DND-41 (cell line): ENCODE measurements around the gene NAGLU.
A peak's percentile ranks its signal among the peaks of the same experiment; 100 is the strongest.

Source experiments
- ATAC-seq: fragments of 200-7000 bp; cut with Tn5 transposase; 3 replicates; pipeline ENCODE4 v1.9.1; 2021; ENCODE audit warnings: low read depth; ENCODE audit not compliant: insufficient read depth
- DNase-seq: peaks from one replicate; pipeline ENCODE4 v3.0.0-alpha.2; 2020
- H2AFZ ChIP-seq: 2 replicates; pipeline ENCODE4 v1.6.0; 2012; ENCODE audit warnings: low read depth, low read length
- H3K27ac ChIP-seq: 2 replicates; pipeline ENCODE4 v1.5.1; 2012; ENCODE audit warnings: low read length, inconsistent platforms
- H3K27me3 ChIP-seq: fragments of 200-600 bp; sonication (generic); 2 replicates; pipeline ENCODE4 v1.6.0; 2012; ENCODE audit warnings: low read length, mild to moderate bottlenecking, inconsistent platforms; ENCODE audit not compliant: insufficient read depth, poor library complexity
- H3K36me3 ChIP-seq: 2 replicates; pipeline ENCODE4 v1.5.1; 2012; ENCODE audit warnings: low read length, inconsistent platforms; ENCODE audit not compliant: insufficient read depth
- H3K4me1 ChIP-seq: 2 replicates; pipeline ENCODE4 v1.5.1; 2012; ENCODE audit warnings: mild to moderate bottlenecking, low read length; ENCODE audit not compliant: insufficient read depth
- H3K4me2 ChIP-seq: 2 replicates; pipeline ENCODE4 v1.6.0; 2012; ENCODE audit warnings: mild to moderate bottlenecking, moderate library complexity, low read length, inconsistent platforms; ENCODE audit not compliant: insufficient read depth
- H3K4me3 ChIP-seq, 2 experiments: fragments of 200-600 bp in 1 of 2; shearing (Covaris generic) in 1 of 2; 2 replicates each; pipeline ENCODE4 v1.5.1; 2012 to 2016; ENCODE audit warnings: inconsistent platforms in 2 of 2, low read length in 2 of 2, mild to moderate bottlenecking in 2 of 2, low read depth in 1 of 2, moderate library complexity in 1 of 2
- H3K79me2 ChIP-seq: 2 replicates; pipeline ENCODE4 v1.6.0; 2012; ENCODE audit warnings: low read length, inconsistent platforms; ENCODE audit not compliant: insufficient read depth
- H3K9ac ChIP-seq: 2 replicates; pipeline ENCODE4 v1.6.0; 2012; ENCODE audit warnings: low read depth, mild to moderate bottlenecking, inconsistent platforms, low read length, moderate library complexity
- H3K9me3 ChIP-seq: 2 replicates; pipeline ENCODE4 v1.5.1; 2012; ENCODE audit warnings: low read length, moderate library complexity, mild to moderate bottlenecking, inconsistent platforms; ENCODE audit not compliant: insufficient read depth, severe bottlenecking
- H4K20me1 ChIP-seq: 2 replicates; pipeline ENCODE4 v1.6.0; 2012; ENCODE audit warnings: low read length; ENCODE audit not compliant: insufficient read depth
- EZH2 ChIP-seq: IDR thresholded peaks from 3 replicates; pipeline ENCODE4 v1.6.1; 2012; ENCODE audit warnings: borderline replicate concordance, low read depth, mild to moderate bottlenecking, moderate library complexity, low read length, inconsistent platforms; ENCODE audit not compliant: severe bottlenecking
- TF ChIP-seq, protein P1 (sequence below): IDR thresholded peaks from 2 replicates; pipeline ENCODE4 v1.5.1; 2012; ENCODE audit warnings: borderline replicate concordance, low read length, moderate library complexity, mild to moderate bottlenecking; ENCODE audit not compliant: poor library complexity, severe bottlenecking; ENCODE audit errors: extremely low read depth

The NAGLU gene

DNA sequence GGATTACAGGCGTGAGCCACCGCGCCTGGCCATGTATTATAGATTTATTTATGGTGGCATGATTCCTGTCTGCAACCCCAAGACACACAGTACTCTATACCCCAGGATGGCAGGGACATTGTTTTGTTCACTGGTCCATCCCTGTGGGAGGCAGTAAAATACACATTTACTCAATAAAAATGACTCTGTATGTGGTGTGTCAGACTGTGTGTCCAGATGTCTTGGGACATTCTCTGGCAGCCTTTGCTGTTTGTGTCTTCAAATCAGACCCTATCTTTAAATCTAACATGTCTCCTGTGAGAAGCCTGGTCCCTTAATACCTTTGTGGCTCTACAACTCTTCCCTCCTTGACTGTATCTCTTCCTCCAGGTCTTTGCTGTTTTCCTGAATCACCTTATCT is 24.2 kb downstream of the NAGLU start:
- Histone ChIP-seq H3K4me3 (no peak overlapping the region), H3K27ac (no peak overlapping the region), H4K20me1 (peaks cover 9% of the 10 kb centered on the region; the same call in 1 of the 2 replicates), H3K36me3 (peaks cover 28% of the 10 kb centered on the region), H3K4me1 (peaks cover 44% of the 10 kb centered on the region), H3K79me2 (peaks cover 36% of the 10 kb centered on the region), H2AFZ (no peak overlapping the region), H3K9ac (no peak overlapping the region), H3K27me3 (no peaks in the 10 kb centered on the region), H3K9me3 (no peaks in the 10 kb centered on the region), H3K4me2 (no peak overlapping the region)
- TF ChIP-seq, protein P1, sequence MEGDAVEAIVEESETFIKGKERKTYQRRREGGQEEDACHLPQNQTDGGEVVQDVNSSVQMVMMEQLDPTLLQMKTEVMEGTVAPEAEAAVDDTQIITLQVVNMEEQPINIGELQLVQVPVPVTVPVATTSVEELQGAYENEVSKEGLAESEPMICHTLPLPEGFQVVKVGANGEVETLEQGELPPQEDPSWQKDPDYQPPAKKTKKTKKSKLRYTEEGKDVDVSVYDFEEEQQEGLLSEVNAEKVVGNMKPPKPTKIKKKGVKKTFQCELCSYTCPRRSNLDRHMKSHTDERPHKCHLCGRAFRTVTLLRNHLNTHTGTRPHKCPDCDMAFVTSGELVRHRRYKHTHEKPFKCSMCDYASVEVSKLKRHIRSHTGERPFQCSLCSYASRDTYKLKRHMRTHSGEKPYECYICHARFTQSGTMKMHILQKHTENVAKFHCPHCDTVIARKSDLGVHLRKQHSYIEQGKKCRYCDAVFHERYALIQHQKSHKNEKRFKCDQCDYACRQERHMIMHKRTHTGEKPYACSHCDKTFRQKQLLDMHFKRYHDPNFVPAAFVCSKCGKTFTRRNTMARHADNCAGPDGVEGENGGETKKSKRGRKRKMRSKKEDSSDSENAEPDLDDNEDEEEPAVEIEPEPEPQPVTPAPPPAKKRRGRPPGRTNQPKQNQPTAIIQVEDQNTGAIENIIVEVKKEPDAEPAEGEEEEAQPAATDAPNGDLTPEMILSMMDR: no peak
- no peak for TF ChIP-seq EZH2
- DNase-seq: no peak
- no peak for ATAC-seq

DNA sequence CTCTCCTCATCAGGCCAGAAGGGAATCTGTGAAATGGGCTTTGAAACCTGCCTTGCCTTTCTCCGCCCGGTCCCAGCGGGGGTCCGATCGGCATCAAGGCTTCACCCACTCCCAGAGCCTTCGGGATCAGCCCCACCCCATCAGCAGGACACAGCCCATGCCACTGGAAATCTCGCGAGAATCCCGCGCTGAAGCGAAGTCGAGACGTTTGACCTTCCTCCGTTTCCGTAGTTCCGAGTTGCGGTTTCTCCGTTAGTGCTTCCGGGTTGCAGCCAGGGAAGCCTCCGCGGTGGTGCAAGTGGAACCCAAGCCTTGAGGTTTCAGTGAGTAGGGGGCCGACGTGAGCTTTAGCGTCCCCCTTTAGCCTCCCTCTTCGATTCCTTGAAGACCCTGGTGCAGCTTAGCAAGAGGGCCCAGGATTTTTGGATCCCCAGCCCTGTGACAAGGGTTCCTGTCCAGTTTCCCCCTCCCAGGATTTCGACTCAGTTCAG is 25.9 kb downstream of the NAGLU start, which contains the start of gene COASY:
Gene COASY (plus strand): TSS at position 252 of the 491 bp plus-strand sequence. CDS start 475 bp downstream, outside the sequence.
- Histone ChIP-seq H3K4me2 (peak within 1 kb of the TSS; percentile 100), H3K9me3 (no peaks in the 10 kb centered on the region), H3K4me1 (peaks cover 52% of the 10 kb centered on the region), H3K36me3 (peaks cover 43% of the 10 kb centered on the region), H3K79me2 (peaks cover 41% of the 10 kb centered on the region), H3K27me3 (no peaks in the 10 kb centered on the region), H2AFZ (peak within 1 kb of the TSS; percentile 84), H3K27ac (peak within 1 kb of the TSS; percentile 90), H3K9ac (peak within 1 kb of the TSS; percentile 82), H4K20me1 (peaks cover 9% of the 10 kb centered on the region; the same call in 1 of the 2 replicates), H3K4me3 (peak within 1 kb of the TSS; percentile 65 to 75)
- DNase-seq (peak; percentile 97), ATAC-seq (peak; percentile 77)
- no peak for TF ChIP-seq EZH2
- TF ChIP-seq, protein P1: no peak

DNA sequence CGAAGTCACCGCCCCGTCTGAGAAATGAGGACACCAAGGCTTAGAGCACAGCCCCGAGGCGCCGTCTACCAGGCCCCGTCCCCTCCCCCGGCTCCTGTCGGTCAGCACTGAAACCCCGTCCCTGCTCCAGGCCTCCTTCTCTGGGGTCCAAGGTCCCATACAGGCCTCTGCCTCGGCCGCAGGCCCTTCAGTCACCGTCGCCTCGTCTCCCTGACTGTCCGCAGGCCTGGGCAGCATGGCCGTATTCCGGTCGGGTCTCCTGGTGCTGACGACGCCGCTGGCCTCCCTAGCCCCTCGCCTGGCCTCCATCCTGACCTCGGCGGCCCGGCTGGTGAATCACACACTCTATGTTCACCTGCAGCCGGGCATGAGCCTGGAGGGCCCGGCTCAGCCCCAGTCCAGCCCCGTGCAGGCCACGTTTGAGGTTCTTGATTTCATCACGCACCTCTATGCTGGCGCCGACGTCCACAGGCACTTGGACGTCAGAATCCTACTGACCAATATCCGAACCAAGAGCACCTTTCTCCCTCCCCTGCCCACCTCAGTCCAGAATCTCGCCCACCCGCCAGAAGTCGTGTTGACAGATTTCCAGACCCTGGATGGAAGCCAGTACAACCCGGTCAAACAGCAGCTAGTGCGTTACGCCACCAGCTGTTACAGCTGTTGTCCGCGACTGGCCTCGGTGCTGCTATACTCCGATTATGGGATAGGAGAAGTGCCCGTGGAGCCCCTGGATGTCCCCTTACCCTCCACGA is 26.5 kb downstream of the NAGLU start:
- peak overlapping the region; percentile 100 for H3K4me2 ChIP-seq
- ATAC-seq (peak; percentile 4; the same call in 1 of the 3 replicates), DNase-seq (no peak)
- H3K9ac ChIP-seq: peak overlapping the region; percentile 82
- no peaks in the 10 kb centered on the region for H3K27me3 ChIP-seq
- H3K4me3 ChIP-seq: peak overlapping the region; percentile 65 to 75
- H4K20me1 ChIP-seq: peaks cover 9% of the 10 kb centered on the region; the same call in 1 of the 2 replicates
- peaks cover 48% of the 10 kb centered on the region for H3K36me3 ChIP-seq
- no peak for TF ChIP-seq EZH2
- TF ChIP-seq, protein P1: no peak
- peaks cover 47% of the 10 kb centered on the region for H3K79me2 ChIP-seq
- H3K4me1 ChIP-seq: peaks cover 54% of the 10 kb centered on the region
- H3K27ac ChIP-seq: peak overlapping the region; percentile 90
- peak overlapping the region; percentile 84; the same call in 1 of the 2 replicates for H2AFZ ChIP-seq
- H3K9me3 ChIP-seq: no peaks in the 10 kb centered on the region
